Aorta (tissue), 5 donors: ENCODE results near the gene CELSR1. TPM values are rescaled to one million over a fixed set of nuclear protein-coding genes. Genes with fewer than 3 reads are reported as not detected.

ENCODE experiments used
- ATAC-seq: fragments of 200-7000 bp; cut with Tn5 transposase; one replicate; pipeline ENCODE4 v1.9.1; 2022; ENCODE audit warnings: moderate library complexity; ENCODE audit not compliant: low FRiP score
- DNase-seq, 2 donors: peaks; one replicate each; pipeline ENCODE4 v3.0.0-alpha.2; 2020
- H3K27ac ChIP-seq, 2 donors: one replicate each; pipeline ENCODE4 v1.5.1; 2013; ENCODE audit warnings: low read length in 2 of 2, mild to moderate bottlenecking in 2 of 2, moderate library complexity in 2 of 2, control low read depth in 1 of 2, inconsistent platforms in 1 of 2, low read depth in 1 of 2
- H3K27me3 ChIP-seq, 2 donors: one replicate each; pipeline ENCODE4 v1.6.1; 2013; ENCODE audit warnings: control low read depth in 1 of 2, low read length in 1 of 2, mild to moderate bottlenecking in 1 of 2, moderate library complexity in 1 of 2; ENCODE audit not compliant: insufficient read depth in 2 of 2, control insufficient read depth in 1 of 2
- H3K36me3 ChIP-seq, 2 donors: one replicate each; pipeline ENCODE4 v1.6.1; 2013; ENCODE audit warnings: control low read depth in 1 of 2, low read length in 1 of 2, mild to moderate bottlenecking in 1 of 2; ENCODE audit not compliant: insufficient read depth in 2 of 2, control insufficient read depth in 1 of 2
- H3K4me1 ChIP-seq, 2 donors: one replicate each; pipeline ENCODE4 v1.6.1; 2013; ENCODE audit warnings: low read length in 2 of 2, control low read depth in 1 of 2, mild to moderate bottlenecking in 1 of 2, moderate library complexity in 1 of 2; ENCODE audit not compliant: insufficient read depth in 2 of 2, control insufficient read depth in 1 of 2
- H3K4me3 ChIP-seq, 2 donors: one replicate each; pipeline ENCODE4 v1.5.1; 2013; ENCODE audit warnings: low read length in 2 of 2, control low read depth in 1 of 2, mild to moderate bottlenecking in 1 of 2
- H3K9me3 ChIP-seq: one replicate; pipeline ENCODE4 v1.6.1; 2013; ENCODE audit warnings: mild to moderate bottlenecking, low read length; ENCODE audit not compliant: control insufficient read depth
- WGBS, 2 donors: extraction: QIAGEN DNeasy Blood & Tissue Kit; methylation state at CpG; one replicate each; pipeline ENCODE4 v1.1.7; 2013; 5-methylcytosine and 5-hydroxymethylcytosine counted together
- intact Hi-C, 2 donors: fragments of 100-400 bp; cut with DNase I; formaldehyde crosslinking; loops; one replicate each; pipeline versions ENCODE4 v1.14.2 to v1.15.0; 2022
- polyA plus RNA-seq, 2 donors: library from polyadenylated mRNA; stranded (reverse); fragments of 200-250 nt; gene quantifications; one replicate each; pipeline ENCODE4 v1.2.3, GENCODE V29; 2013
- total RNA-seq, 2 donors: library from RNA; stranded (reverse); fragmentation: NEBNext Ultra II Directional; extraction: Animal tissue kit (Norgen Biotek cat#: 25700); gene quantifications; one replicate each; pipeline ENCODE4 v1.2.1, GENCODE V29; 2021
- donor health status: healthy with polysubstance abuse.
- donor health status: Bipolar disorder and iron deficiency.
- donor health status: DM: no; HTN: no; CAD: no.
- donor health status: DM: no; HTN: no; CAD: no.
- donor health status: DM: yes; HTN: yes; CAD: no.

The CELSR1 gene
- total and polyA plus RNA-seq, 4 donors, result 0.15 to 3.0 (median 1.3) TPM

DNA sequence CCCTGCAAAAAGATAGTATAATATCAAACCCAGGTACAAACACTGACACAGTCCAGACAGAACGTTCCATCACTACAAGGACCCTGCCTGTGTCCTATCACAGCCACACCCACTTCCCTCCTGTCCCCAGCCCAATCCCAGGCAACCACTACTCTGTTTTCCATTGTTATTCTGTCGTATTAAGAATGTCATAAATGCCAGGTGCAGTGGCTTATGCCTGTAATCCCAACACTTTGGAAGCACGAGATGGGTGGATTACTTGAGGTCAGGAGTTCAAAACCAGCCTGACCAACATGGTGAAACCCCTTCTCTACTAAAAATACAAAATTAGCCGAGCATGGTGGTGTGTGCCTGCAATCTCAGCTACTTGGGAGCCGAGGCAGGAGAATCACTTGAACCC, 112.9 kb downstream of the CELSR1 start:
- H3K4me1 ChIP-seq, result no peaks in the 10 kb centered on the region
- intact Hi-C loops, result no loop called here
- H3K9me3 ChIP-seq, result no peaks in the 10 kb centered on the region
- no peaks in the 10 kb centered on the region for H3K36me3 ChIP-seq
- no peaks in the 10 kb centered on the region for H3K27me3 ChIP-seq
- H3K4me3 ChIP-seq, result no peak overlapping the region
- 89 to 90% methylated on average over 5 of the region's 5 CpGs for WGBS, 2 donors
- ATAC-seq (no peak), DNase-seq (no peak)
- H3K27ac ChIP-seq, result no peak overlapping the region

DNA sequence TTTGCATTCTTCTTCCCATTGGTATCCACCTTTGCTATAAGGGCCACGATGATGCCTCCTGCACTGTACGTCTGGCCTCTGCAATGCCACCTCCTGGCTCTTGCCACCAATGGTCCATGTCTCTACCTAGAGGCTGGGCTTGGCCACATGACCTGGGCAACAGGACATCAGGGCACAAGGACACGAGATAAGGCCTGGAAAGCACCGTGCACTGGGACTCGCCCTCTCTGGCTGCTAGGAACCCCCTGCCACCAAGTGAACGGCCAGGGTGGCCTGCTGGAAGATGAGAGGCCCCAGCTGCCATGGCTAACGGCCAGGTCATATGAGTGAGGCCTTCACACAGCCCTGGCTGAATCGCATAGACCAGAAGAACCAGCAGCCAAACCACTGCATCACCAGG, 114.5 kb downstream of the CELSR1 start:
- Histone ChIP-seq H3K27ac (no peak overlapping the region), H3K4me1 (no peaks in the 10 kb centered on the region), H3K4me3 (no peak overlapping the region), H3K27me3 (no peaks in the 10 kb centered on the region), H3K9me3 (no peaks in the 10 kb centered on the region), H3K36me3 (no peaks in the 10 kb centered on the region)
- ATAC-seq (no peak), DNase-seq (no peak)
- WGBS, 2 donors, result 69 to 77% methylated on average over 8 of the region's 8 CpGs
- intact Hi-C loops, result no loop called here

DNA sequence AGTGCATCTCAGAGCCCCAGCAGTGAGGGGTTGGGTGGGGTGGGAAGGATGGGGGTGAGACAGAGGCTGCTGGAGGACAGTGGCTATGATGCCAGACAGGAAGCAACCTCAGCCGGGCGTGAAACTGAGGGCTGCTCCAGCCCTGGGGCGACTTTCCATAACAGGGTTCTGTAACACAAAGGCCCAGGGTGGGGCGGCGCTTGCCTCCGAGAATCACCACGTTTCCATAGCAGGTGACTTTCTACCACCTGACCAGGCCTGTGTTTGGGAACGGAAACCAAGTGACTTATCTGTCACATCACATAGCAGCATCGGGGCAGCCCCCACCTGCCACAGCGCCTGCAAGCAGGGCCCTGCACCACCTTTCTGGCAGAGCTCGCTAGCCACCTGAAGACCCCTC, 116.2 kb downstream of the CELSR1 start:
- WGBS, 2 donors, result 87 to 90% methylated on average over 11 of the region's 11 CpGs
- intact Hi-C loops, result no loop called here
- H3K4me1 ChIP-seq, result no peaks in the 10 kb centered on the region

DNA sequence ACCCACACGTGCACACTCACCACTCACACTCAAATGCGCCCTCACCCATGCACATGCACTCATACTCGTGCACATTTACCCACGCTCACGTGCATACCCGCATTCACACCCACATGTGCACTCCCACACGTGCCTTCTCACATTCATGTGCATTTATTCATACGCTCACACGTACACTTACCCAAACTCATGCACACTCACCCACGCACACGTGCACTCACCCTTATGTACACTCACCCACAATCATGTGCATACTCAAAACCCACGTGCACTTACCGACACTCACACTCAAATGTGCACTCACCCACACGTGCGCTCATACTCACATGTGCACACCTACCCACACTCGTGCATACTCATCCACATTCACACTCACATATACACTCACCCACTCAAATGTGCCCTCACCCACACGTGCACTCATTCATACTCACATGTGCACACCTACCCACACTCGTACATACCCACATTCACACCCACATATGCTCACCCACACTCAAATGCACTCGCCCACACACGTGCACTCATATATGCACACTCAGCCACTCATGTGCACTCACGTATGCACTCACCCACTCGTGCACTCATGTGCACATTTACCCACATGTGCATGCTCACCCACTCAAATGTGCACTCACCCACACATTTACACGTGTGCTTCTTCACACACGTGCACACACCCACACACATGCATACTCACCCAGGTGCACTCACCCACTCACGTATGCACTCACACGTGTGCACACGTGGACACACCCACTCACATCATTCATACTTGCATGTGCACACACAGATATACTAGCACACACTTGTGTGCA, 117.5 kb downstream of the CELSR1 start:
- intact Hi-C loops, result no loop called here
- no peak for DNase-seq
- ATAC-seq, result no peak
- no peaks in the 10 kb centered on the region for H3K4me1 ChIP-seq
- no peaks in the 10 kb centered on the region for H3K27me3 ChIP-seq
- H3K4me3 ChIP-seq, result no peak overlapping the region
- no peaks in the 10 kb centered on the region for H3K36me3 ChIP-seq
- H3K9me3 ChIP-seq, result no peaks in the 10 kb centered on the region
- H3K27ac ChIP-seq, result no peak overlapping the region
- 95 to 96% methylated on average over 27 of the region's 27 CpGs for WGBS, 2 donors

More for the DNA sequence above, 116.2 kb downstream of the CELSR1 start:
- DNase-seq, result no peak
- H3K9me3 ChIP-seq, result no peaks in the 10 kb centered on the region
- no peak overlapping the region for H3K27ac ChIP-seq
- H3K4me3 ChIP-seq, result no peak overlapping the region
- no peak for ATAC-seq
- H3K36me3 ChIP-seq, result no peaks in the 10 kb centered on the region
- no peaks in the 10 kb centered on the region for H3K27me3 ChIP-seq

DNA sequence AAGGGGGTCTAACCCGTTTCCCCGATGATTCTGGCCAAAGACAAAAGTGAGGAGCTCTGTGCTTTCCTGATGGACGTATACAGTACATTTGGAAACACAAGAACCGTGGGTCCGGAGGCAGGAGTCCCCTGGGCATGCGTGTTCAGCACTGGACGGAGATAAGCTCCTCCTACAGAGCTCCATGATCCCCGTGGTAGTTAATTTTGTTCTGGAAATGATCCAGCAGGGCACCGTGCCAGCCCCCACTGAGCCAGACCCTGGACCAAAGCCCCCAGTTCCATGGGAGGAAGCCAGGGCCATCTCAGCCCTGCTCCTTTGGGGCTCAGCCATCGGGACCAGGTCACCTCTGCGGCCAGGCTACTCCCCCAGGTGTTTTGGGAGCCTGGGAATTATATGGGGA, 118.6 kb downstream of the CELSR1 start:
- WGBS, 2 donors, result 4 to 8% methylated on average over 11 of the region's 11 CpGs
- ATAC-seq (no peak), DNase-seq (no peak)
- Histone ChIP-seq H3K4me3 (no peak overlapping the region), H3K36me3 (no peaks in the 10 kb centered on the region), H3K4me1 (no peaks in the 10 kb centered on the region), H3K27ac (no peak overlapping the region), H3K27me3 (no peaks in the 10 kb centered on the region), H3K9me3 (no peaks in the 10 kb centered on the region)
- intact Hi-C loops, result no loop called here

DNA sequence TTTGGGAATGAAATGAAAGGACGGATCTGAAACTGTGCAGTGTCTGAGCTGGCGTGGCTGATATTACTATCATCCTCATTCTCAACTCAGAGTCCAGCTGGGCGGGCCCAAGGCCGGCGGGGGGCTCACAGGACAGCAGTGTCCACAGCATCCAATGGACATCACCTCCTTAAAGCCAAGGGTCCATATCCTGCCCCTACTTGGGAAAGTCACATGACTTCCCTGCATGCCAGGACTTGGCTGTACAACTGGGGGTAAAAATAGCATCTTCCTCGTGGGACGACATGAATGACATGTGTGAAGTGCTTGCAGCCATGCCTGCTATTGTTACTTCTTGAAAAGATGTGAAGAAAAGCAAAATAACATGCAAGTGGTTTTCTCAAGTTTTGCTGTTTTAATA, 119.7 kb downstream of the CELSR1 start:
- intact Hi-C loops, result no loop called here
- Histone ChIP-seq H3K9me3 (no peaks in the 10 kb centered on the region), H3K4me1 (no peaks in the 10 kb centered on the region), H3K27me3 (no peaks in the 10 kb centered on the region), H3K4me3 (no peak overlapping the region), H3K36me3 (no peaks in the 10 kb centered on the region), H3K27ac (no peak overlapping the region)
- 41 to 43% methylated on average over 7 of the region's 7 CpGs for WGBS, 2 donors
- ATAC-seq, result no peak
- DNase-seq, result no peak

DNA sequence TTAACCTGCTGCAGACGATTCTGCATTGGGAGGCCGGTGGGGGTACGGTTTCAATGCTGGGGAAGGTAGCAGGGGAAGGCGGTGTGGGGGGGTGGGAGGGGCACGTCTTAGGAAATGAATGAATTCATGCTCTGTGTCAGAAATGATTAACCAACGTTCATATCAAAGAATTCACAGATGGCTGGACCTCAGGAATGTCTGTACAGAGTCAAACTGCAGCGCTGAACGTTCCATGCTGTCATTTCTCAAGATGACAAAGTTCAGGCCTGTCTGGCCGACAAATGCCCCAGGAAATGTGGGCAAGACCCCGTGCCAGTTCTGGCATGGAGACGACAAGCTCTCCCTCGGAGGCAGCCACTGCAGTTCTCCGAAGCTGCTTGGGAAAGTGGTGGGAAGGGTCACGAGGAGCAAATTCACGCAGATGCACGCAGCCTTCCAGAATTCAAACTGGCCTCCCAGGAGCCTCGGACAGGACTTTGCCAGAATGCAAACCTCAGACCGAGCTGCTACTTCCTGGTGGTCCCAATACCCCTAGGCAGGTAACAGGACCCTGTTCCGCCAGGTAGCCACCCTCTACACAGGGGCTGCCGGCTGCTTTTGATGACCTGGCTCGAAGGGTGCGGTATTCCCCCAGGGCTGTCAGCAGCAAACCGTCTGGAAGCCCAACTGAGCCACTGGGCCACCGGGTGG, 120.4 kb downstream of the CELSR1 start:
- DNase-seq (no peak), ATAC-seq (no peak)
- Histone ChIP-seq H3K4me1 (no peaks in the 10 kb centered on the region), H3K36me3 (no peaks in the 10 kb centered on the region), H3K4me3 (no peak overlapping the region), H3K9me3 (no peaks in the 10 kb centered on the region), H3K27me3 (no peaks in the 10 kb centered on the region), H3K27ac (no peak overlapping the region)
- intact Hi-C loops, result no loop called here
- WGBS, 2 donors, result 47 to 48% methylated on average over 24 of the region's 24 CpGs

DNA sequence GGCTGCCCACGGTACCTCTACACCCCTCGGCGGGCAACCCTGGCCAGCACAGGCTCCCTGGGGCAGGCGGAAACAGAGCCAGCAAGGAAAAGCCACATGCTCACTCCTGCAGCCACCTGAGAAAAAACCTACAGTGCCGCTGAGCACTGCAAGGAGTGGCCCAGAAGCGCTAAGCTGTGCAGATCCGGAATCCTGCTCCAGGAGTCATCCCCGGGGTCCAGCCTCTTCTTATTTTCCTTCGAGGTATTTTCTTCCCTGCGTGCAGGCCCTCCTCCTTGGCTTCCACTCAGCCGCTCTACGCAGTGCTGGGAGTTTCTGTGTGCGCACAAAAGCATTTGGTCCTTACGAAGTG, 120.9 kb downstream of the CELSR1 start:
- Histone ChIP-seq H3K4me3 (no peak overlapping the region), H3K36me3 (no peaks in the 10 kb centered on the region), H3K27me3 (no peaks in the 10 kb centered on the region), H3K4me1 (no peaks in the 10 kb centered on the region), H3K27ac (no peak overlapping the region), H3K9me3 (no peaks in the 10 kb centered on the region)
- no peak for DNase-seq
- intact Hi-C loops, result no loop called here
- ATAC-seq, result no peak
- 71 to 77% methylated on average over 14 of the region's 14 CpGs for WGBS, 2 donors
